ENCODE results near the gene PCDHGA7.

PCDHGA7 gene

DNA sequence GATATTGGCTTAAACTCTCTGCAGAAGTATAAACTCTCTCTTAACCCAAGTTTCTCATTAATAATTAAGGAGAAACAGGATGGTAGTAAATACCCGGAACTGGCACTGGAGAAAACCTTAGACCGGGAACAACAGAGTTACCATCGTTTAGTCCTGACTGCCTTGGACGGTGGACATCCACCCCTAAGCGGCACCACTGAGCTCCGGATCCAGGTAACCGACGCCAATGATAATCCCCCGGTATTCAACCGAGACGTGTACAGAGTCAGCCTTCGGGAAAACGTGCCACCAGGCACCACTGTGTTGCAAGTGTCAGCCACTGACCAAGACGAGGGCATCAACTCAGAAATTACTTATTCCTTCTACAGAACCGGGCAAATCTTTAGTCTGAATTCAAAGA lies 16.1 kb downstream of the PCDHGA7 start:
- no peaks in the 10 kb centered on the region for H3K4me1 Mint-ChIP-seq
- peaks cover 47% of the 10 kb centered on the region for H3K36me3 Mint-ChIP-seq (ENCODE audit: low read depth)
- no peaks in the 10 kb centered on the region for H3K27me3 Mint-ChIP-seq (ENCODE audit: low read depth)
- H3K9me3 Mint-ChIP-seq, result peaks cover 62% of the 10 kb centered on the region
- no peak overlapping the region for H3K4me3 Mint-ChIP-seq
- no peak overlapping the region for H3K27ac Mint-ChIP-seq
- TF ChIP-seq, protein P1, sequence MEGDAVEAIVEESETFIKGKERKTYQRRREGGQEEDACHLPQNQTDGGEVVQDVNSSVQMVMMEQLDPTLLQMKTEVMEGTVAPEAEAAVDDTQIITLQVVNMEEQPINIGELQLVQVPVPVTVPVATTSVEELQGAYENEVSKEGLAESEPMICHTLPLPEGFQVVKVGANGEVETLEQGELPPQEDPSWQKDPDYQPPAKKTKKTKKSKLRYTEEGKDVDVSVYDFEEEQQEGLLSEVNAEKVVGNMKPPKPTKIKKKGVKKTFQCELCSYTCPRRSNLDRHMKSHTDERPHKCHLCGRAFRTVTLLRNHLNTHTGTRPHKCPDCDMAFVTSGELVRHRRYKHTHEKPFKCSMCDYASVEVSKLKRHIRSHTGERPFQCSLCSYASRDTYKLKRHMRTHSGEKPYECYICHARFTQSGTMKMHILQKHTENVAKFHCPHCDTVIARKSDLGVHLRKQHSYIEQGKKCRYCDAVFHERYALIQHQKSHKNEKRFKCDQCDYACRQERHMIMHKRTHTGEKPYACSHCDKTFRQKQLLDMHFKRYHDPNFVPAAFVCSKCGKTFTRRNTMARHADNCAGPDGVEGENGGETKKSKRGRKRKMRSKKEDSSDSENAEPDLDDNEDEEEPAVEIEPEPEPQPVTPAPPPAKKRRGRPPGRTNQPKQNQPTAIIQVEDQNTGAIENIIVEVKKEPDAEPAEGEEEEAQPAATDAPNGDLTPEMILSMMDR (IDR thresholded peaks at IDR 0.05; ENCODE audit: unreplicated experiment in 3 of 3), result no peak

DNA sequence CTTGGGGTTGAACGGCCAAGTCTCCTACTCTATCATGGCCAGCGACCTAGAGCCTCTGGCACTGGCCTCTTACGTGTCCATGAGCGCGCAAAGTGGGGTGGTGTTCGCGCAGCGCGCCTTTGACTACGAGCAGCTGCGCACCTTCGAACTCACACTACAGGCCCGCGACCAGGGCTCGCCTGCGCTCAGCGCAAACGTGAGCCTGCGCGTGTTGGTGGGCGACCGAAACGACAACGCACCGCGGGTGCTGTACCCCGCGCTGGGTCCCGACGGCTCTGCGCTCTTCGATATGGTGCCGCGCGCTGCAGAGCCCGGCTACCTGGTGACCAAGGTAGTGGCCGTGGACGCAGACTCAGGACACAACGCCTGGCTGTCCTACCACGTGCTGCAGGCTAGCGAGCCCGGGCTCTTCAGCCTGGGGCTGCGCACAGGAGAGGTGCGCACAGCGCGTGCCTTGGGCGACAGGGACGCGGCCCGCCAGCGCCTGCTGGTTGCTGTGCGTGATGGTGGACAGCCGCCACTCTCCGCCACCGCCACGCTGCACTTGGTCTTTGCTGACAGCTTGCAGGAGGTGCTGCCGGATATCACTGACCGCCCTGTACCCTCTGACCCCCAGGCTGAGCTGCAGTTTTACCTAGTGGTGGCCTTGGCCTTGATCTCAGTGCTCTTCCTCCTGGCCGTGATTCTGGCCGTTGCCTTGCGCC lies 17.2 kb downstream of the PCDHGA7 start:
- Mint-ChIP-seq H3K27ac (no peak overlapping the region), H3K36me3 (ENCODE audit: low read depth) (peaks cover 48% of the 10 kb centered on the region), H3K4me1 (no peaks in the 10 kb centered on the region), H3K9me3 (peaks cover 63% of the 10 kb centered on the region), H3K4me3 (no peak overlapping the region), H3K27me3 (ENCODE audit: low read depth) (no peaks in the 10 kb centered on the region)
- TF ChIP-seq, protein P1 (IDR thresholded peaks at IDR 0.05; ENCODE audit: unreplicated experiment in 3 of 3), result no peak

GRCh38 chr5:141402553-141403243 lies 20.2 kb downstream of the PCDHGA7 start, which contains the start of gene PCDHGA9:
PCDHGA9 (plus strand) TSS chr5:141402778; CDS start chr5:141402953, 175 bp downstream.
- Mint-ChIP-seq H3K27me3 (ENCODE audit: low read depth) (peaks cover 7% of the 10 kb centered on the region), H3K4me3 (no peak within 1 kb of the TSS), H3K36me3 (ENCODE audit: low read depth) (peaks cover 47% of the 10 kb centered on the region), H3K9me3 (peaks cover 63% of the 10 kb centered on the region), H3K4me1 (no peaks in the 10 kb centered on the region), H3K27ac (no peak within 1 kb of the TSS)
- TF ChIP-seq, protein P1 (IDR thresholded peaks at IDR 0.05; ENCODE audit: unreplicated experiment in 3 of 3), result no peak

DNA sequence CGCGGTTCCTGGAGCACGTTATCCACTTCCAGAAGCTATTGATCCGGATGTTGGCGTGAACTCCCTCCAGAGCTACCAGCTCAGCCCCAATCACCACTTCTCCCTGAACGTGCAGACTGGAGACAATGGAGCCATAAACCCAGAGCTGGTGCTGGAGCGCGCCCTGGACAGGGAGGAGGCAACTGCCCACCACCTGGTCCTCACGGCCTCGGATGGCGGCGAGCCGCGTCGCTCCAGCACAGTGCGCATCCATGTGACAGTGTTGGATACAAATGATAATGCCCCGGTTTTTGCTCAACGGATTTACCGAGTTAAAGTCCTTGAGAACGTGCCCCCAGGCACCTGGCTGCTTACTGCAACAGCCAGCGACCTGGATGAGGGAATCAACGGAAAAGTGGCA lies 20.8 kb downstream of the PCDHGA7 start:
- TF ChIP-seq, protein P1 (IDR thresholded peaks at IDR 0.05; ENCODE audit: unreplicated experiment in 3 of 3), result no peak
- Mint-ChIP-seq H3K36me3 (ENCODE audit: low read depth) (peaks cover 53% of the 10 kb centered on the region), H3K4me1 (peaks cover 4% of the 10 kb centered on the region), H3K4me3 (no peak overlapping the region), H3K27ac (no peak overlapping the region), H3K9me3 (peaks cover 70% of the 10 kb centered on the region), H3K27me3 (ENCODE audit: low read depth) (peaks cover 11% of the 10 kb centered on the region)

DNA sequence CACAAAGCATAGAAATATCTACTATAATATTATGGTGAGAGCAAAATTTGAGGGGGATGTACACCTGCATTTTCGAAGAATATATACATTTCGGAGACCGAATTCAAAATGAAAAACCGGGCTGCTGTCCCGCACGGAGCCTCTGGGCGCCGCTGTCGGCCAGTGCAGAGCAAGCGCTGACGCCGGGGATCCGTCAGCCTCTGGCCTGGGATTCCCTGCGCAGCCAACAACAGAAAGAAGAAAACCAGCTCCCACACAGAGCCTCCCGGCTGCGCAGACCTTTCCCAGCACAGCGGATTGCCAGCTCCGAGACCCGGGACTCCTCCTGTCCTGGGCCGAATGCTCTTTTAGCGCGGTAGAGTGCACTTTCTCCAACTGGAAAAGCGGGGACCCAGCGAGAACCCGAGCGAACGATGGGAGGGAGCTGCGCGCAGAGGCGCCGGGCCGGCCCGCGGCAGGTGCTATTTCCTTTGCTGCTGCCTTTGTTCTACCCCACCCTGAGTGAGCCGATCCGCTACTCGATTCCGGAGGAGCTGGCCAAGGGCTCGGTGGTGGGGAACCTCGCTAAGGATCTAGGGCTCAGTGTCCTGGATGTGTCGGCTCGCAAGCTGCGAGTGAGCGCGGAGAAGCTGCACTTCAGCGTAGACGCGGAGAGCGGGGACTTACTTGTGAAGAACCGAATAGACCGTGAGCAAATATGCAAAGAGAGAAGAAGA lies 25.4 kb downstream of the PCDHGA7 start, which contains the start of gene PCDHGB6:
PCDHGB6 (plus strand) TSS at position 232 of the 716 bp plus-strand sequence; CDS start at position 414, 182 bp downstream.
- H3K36me3 Mint-ChIP-seq (ENCODE audit: low read depth), result peaks cover 79% of the 10 kb centered on the region
- H3K27me3 Mint-ChIP-seq (ENCODE audit: low read depth), result peaks cover 21% of the 10 kb centered on the region
- H3K4me3 Mint-ChIP-seq, result peak within 1 kb of the TSS; percentile 95 to 96 (median 95)
- peaks cover 15% of the 10 kb centered on the region for H3K4me1 Mint-ChIP-seq
- peaks cover 70% of the 10 kb centered on the region for H3K9me3 Mint-ChIP-seq
- peak within 1 kb of the TSS; percentile 95 to 98 (median 96) for H3K27ac Mint-ChIP-seq
- TF ChIP-seq, protein P1 (IDR thresholded peaks at IDR 0.05; ENCODE audit: unreplicated experiment in 3 of 3), result peak; percentile 85 to 96 (median 93)
